Kidney (tissue), 14 donors: ENCODE data around the gene MSI2. TPM values are rescaled to one million over a fixed set of nuclear protein-coding genes. Genes with fewer than 3 reads are reported as not detected.

Source experiments
- DNase-seq, 5 donors: peaks; one replicate each; pipeline ENCODE4 v3.0.0-alpha.2; 2013 to 2020
- FAIRE-seq: peaks from 2 replicates; lab custom pipeline; 2012; peaks lifted over from hg19 to GRCh38; lab: Jason Lieb, UNC
- H3K27ac ChIP-seq, 2 donors: one replicate each; pipeline ENCODE4 v1.7.0; 2013; ENCODE audit warnings: low read depth in 2 of 2, low read length in 2 of 2, inconsistent platforms in 1 of 2
- H3K27me3 ChIP-seq: one replicate; pipeline ENCODE4 v1.7.1; 2013; ENCODE audit warnings: low read length, inconsistent platforms; ENCODE audit not compliant: control insufficient read depth, insufficient read depth
- H3K36me3 ChIP-seq, 3 donors: one replicate each; pipeline versions ENCODE4 v1.7.0 to v1.7.1; 2013; ENCODE audit warnings: low read length in 3 of 3, control low read depth in 1 of 3, inconsistent platforms in 1 of 3; ENCODE audit not compliant: insufficient read depth in 3 of 3, control insufficient read depth in 2 of 3
- H3K4me1 ChIP-seq, 3 donors: one replicate each; pipeline versions ENCODE4 v1.7.0 to v1.7.1; 2013; ENCODE audit warnings: low read length in 3 of 3, inconsistent platforms in 1 of 3, low read depth in 1 of 3; ENCODE audit not compliant: control insufficient read depth in 2 of 3, insufficient read depth in 2 of 3
- H3K4me3 ChIP-seq, 3 donors: one replicate each; pipeline versions ENCODE4 v1.7.0 to v1.8.1; 2013; ENCODE audit warnings: low read length in 3 of 3, control low read depth in 1 of 3, inconsistent platforms in 1 of 3
- H3K9ac ChIP-seq, 3 donors: one replicate each; pipeline versions ENCODE4 v1.7.0 to v1.7.1; 2013; ENCODE audit warnings: low read length in 3 of 3, control low read depth in 1 of 3, inconsistent platforms in 1 of 3
- H3K9me3 ChIP-seq, 3 donors: one replicate each; pipeline versions ENCODE4 v1.7.0 to v1.7.1; 2013; ENCODE audit warnings: low read length in 3 of 3, control low read depth in 1 of 3, inconsistent platforms in 1 of 3; ENCODE audit not compliant: control insufficient read depth in 2 of 3, insufficient read depth in 1 of 3
- CTCF ChIP-seq: IDR thresholded peaks from 3 replicates; pipeline ENCODE4 v1.5.1; 2012; ENCODE audit warnings: mild to moderate bottlenecking, moderate library complexity, borderline replicate concordance; ENCODE audit not compliant: insufficient read depth; ENCODE audit errors: extremely low read depth
- intact Hi-C: fragments of 100-400 bp; cut with DNase I; formaldehyde crosslinking; loops from one replicate; pipeline ENCODE4 v1.11.1; 2022
- polyA plus RNA-seq: library from polyadenylated mRNA; stranded (reverse); fragments of 350-450 nt; fragmentation: Illumina TruSeq; extraction: RNeasy Lipid Tissue Mini Kit (QIAGEN cat#74804); gene quantifications from one replicate; pipeline ENCODE4 v1.2.3, GENCODE V29; 2014; ENCODE audit warnings: low read depth, low replicate concordance; ENCODE audit not compliant: insufficient read depth
- total RNA-seq: library from RNA; stranded (reverse); fragmentation: NEBNext Ultra II Directional; extraction: Animal tissue kit (Norgen Biotek cat#: 25700); gene quantifications from one replicate; pipeline ENCODE4 v1.2.1, GENCODE V29; 2021
- donor health status: control.
- donor health status: control.
- donor health status: control.
- donor health status: control.
- donor health status: control.
- donor health status: DM: yes; HTN: yes; CAD: no.
- donor health status: Normal renal cell carcinoma (clear cell type).

MSI2 gene
- total and polyA plus RNA-seq, 2 donors from 2014 or later: 69.2 to 151 TPM

GRCh38 chr17:57340160-57340981 is 84.0 kb downstream of the MSI2 start:
- Histone ChIP-seq H3K9ac (no peak overlapping the region), H3K4me1 (peaks cover 0 to 15% (median 0%) of the 10 kb centered on the region in 3 donors), H3K27ac (no peak overlapping the region), H3K36me3 (no peaks in the 10 kb centered on the region), H3K27me3 (no peaks in the 10 kb centered on the region), H3K9me3 (no peaks in the 10 kb centered on the region), H3K4me3 (no peak overlapping the region)
- intact Hi-C loops: no loop called here
- no peak for TF ChIP-seq CTCF
- FAIRE-seq: no peak
- no peak for DNase-seq

GRCh38 chr17:57341611-57342540 is 85.6 kb downstream of the MSI2 start:
- Histone ChIP-seq H3K36me3 (no peaks in the 10 kb centered on the region), H3K9me3 (no peaks in the 10 kb centered on the region), H3K9ac (no peak overlapping the region), H3K27me3 (no peaks in the 10 kb centered on the region), H3K27ac (peak overlapping the region in 1 of 2 donors; percentile 8), H3K4me3 (no peak overlapping the region), H3K4me1 (peaks cover 0 to 15% (median 0%) of the 10 kb centered on the region in 3 donors)
- DNase-seq: no peak
- intact Hi-C loops: no loop called here
- FAIRE-seq: no peak
- no peak for TF ChIP-seq CTCF

- DNase-seq: no peak
- H3K36me3 ChIP-seq: peaks cover 0 to 5% (median 3%) of the 10 kb centered on the region in 3 donors
- FAIRE-seq: no peak
- no peak overlapping the region for H3K9ac ChIP-seq
- H3K4me3 ChIP-seq: no peak overlapping the region
- H3K4me1 ChIP-seq: peaks cover 0 to 15% (median 0%) of the 10 kb centered on the region in 3 donors
- intact Hi-C loops: no loop called here
- TF ChIP-seq CTCF: no peak
- H3K27me3 ChIP-seq: no peaks in the 10 kb centered on the region
- peak overlapping the region in 1 of 2 donors; percentile 16 for H3K27ac ChIP-seq
- H3K9me3 ChIP-seq: no peaks in the 10 kb centered on the region
These were observed 86.8 kb downstream of the MSI2 start for GRCh38 chr17:57342963-57343589.
